MCF 10A (cell line): ENCODE results near the gene CASP9. TPM values are rescaled to one million over a fixed set of nuclear protein-coding genes. Genes with fewer than 3 reads are reported as not detected.
"Not testable (repeated sequence)": the region's sequence is repeated elsewhere in the genome, so short reads cannot be mapped to it uniquely, and the experiment has no call there.

Experiments
- BruUV-seq: library from RNA; stranded (reverse); fragments of 400-500 nt; replicated peaks from 2 replicates; lab custom pipeline; 2021; lab: Mats Ljungman, UMichigan
- CTCF ChIA-PET: fragments of 300-600 bp; sonication (Branson Sonifier 250); formaldehyde crosslinking; extraction: SDS; loops from one replicate; lab custom pipeline; 2021; ENCODE audit warnings: antibody characterized with exemption, inconsistent platforms; lab: Yijun Ruan, JAX
- POLR2A ChIA-PET: fragments of 300-600, 350-650 bp; sonication (Branson Sonifier 250); formaldehyde crosslinking; extraction: SDS; loops from one replicate; lab custom pipeline; 2020; ENCODE audit warnings: antibody characterized with exemption, inconsistent platforms; lab: Yijun Ruan, JAX
- DNase-seq: peaks from one replicate; pipeline ENCODE4 v3.0.0-alpha.2; 2018; ENCODE audit not compliant: unreplicated experiment
- H3K27ac Mint-ChIP-seq: one replicate; pipeline ENCODE4 v1.8.0; 2022; ENCODE audit warnings: mild to moderate bottlenecking, low read depth, mixed read lengths; ENCODE audit not compliant: unreplicated experiment
- H3K27me3 Mint-ChIP-seq: one replicate; pipeline ENCODE4 v1.8.0; 2022; ENCODE audit warnings: mixed read lengths; ENCODE audit not compliant: insufficient read depth, unreplicated experiment
- H3K36me3 Mint-ChIP-seq: one replicate; pipeline ENCODE4 v1.8.0; 2022; ENCODE audit warnings: mild to moderate bottlenecking, moderate library complexity, mixed read lengths; ENCODE audit not compliant: insufficient read depth, unreplicated experiment
- H3K4me1 Mint-ChIP-seq: one replicate; pipeline ENCODE4 v1.8.0; 2022; ENCODE audit warnings: mixed read lengths; ENCODE audit not compliant: insufficient read depth, unreplicated experiment
- H3K4me3 Mint-ChIP-seq: one replicate; pipeline ENCODE4 v1.8.0; 2022; ENCODE audit warnings: mild to moderate bottlenecking, moderate library complexity, mixed read lengths; ENCODE audit not compliant: unreplicated experiment
- H3K9me3 Mint-ChIP-seq: one replicate; pipeline ENCODE4 v1.8.0; 2022; ENCODE audit warnings: mixed read lengths; ENCODE audit not compliant: unreplicated experiment
- intact Hi-C: fragments of 100-400 bp; cut with micrococcal nuclease; formaldehyde crosslinking; loops from 2 replicates; pipeline ENCODE4 v1.14.1; 2022
- total RNA-seq: library from RNA; stranded (reverse); gene quantifications from 2 replicates; pipeline ENCODE4 v1.2.3, GENCODE V29; 2022
- TF ChIP-seq, protein P1 (sequence below): fragments of 200-600 bp; IDR thresholded peaks from one replicate; pipeline ENCODE4 v1.8.0; 2022; ENCODE audit warnings: antibody characterized with exemption, mild to moderate bottlenecking; ENCODE audit not compliant: unreplicated experiment

Gene CASP9
- total RNA-seq, 1 experiment from 2014 or later, result 8.9 TPM

DNA sequence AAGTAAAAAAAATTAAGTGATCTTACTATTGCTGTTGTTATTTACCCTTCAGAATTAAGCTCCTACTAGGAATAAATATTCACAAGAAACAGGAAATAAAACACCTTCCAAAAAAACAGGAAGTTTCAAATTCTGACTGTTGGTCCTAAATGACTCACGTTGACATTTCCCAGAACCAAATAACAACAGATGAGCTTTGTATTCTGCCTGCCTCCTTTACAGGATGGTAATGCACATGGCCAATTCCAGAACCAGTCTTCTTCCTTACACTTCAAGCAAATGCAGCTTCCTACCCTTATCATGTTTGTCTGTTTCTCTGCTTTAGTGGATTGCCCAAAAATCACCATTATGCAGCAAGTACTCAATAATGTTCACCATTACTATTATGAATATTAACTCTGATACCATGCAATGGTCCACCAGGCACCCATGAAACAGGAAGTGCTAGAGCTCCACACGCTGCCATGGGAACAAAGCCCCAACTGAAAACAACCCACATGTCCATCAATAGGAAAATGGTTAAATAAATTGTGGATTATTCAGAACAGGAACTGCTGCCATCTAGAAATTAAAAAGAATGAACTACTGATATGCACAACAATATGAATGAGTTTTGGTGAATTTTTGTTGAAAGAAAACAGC, 8.9 kb downstream of the CASP9 start:
- POLR2A ChIA-PET, result interaction anchor here (1.7 kb wide), 1 partner anchor 11 kb away, joined by 5 read pairs; the partner anchor contains the start of gene DNAJC16
- Mint-ChIP-seq H3K36me3 (peaks cover 21% of the 10 kb centered on the region), H3K27ac (no peak overlapping the region), H3K27me3 (no peaks in the 10 kb centered on the region), H3K9me3 (no peaks in the 10 kb centered on the region), H3K4me1 (peaks cover 8% of the 10 kb centered on the region), H3K4me3 (no peak overlapping the region)
- intact Hi-C loops, result no loop called here
- TF ChIP-seq, protein P1, sequence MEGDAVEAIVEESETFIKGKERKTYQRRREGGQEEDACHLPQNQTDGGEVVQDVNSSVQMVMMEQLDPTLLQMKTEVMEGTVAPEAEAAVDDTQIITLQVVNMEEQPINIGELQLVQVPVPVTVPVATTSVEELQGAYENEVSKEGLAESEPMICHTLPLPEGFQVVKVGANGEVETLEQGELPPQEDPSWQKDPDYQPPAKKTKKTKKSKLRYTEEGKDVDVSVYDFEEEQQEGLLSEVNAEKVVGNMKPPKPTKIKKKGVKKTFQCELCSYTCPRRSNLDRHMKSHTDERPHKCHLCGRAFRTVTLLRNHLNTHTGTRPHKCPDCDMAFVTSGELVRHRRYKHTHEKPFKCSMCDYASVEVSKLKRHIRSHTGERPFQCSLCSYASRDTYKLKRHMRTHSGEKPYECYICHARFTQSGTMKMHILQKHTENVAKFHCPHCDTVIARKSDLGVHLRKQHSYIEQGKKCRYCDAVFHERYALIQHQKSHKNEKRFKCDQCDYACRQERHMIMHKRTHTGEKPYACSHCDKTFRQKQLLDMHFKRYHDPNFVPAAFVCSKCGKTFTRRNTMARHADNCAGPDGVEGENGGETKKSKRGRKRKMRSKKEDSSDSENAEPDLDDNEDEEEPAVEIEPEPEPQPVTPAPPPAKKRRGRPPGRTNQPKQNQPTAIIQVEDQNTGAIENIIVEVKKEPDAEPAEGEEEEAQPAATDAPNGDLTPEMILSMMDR, result no peak
- BruUV-seq, result no TSS peak
- CTCF ChIA-PET, result no interaction called here
- no peak for DNase-seq

DNA sequence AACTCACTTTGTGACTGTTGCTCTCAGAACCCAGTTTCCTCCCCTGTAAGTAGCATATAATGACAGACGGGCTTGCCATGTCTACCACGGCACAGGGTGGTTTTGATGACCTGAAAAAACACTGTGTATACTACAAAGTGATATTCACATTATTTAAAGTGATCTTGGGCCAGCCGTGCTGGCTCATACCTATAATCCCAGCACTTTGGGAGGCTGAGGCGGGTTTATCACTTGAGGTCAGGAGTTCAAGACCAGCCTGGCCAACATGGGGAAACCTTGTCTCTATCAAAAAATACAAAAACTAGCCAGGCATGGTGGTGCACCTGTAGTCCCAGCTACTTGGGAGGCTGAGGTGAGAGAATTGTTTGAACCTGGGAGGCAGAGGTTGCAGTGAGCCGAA, 9.5 kb downstream of the CASP9 start:
- intact Hi-C loops, H3K27me3 Mint-ChIP-seq, H3K9me3 Mint-ChIP-seq, DNase-seq, H3K4me1 Mint-ChIP-seq, BruUV-seq, H3K27ac Mint-ChIP-seq, H3K4me3 Mint-ChIP-seq: not testable (repeated sequence)
- ChIA-PET CTCF (interaction anchor here (1.2 kb wide), 1 partner anchor 14 kb away, joined by 4 read pairs; no protein-coding TSS in a partner anchor), POLR2A (interaction anchor here (1.7 kb wide), 1 partner anchor 12 kb away, joined by 5 read pairs; the partner anchor contains the start of gene DNAJC16)
- H3K36me3 Mint-ChIP-seq, result peaks cover 21% of the 10 kb centered on the region

DNA sequence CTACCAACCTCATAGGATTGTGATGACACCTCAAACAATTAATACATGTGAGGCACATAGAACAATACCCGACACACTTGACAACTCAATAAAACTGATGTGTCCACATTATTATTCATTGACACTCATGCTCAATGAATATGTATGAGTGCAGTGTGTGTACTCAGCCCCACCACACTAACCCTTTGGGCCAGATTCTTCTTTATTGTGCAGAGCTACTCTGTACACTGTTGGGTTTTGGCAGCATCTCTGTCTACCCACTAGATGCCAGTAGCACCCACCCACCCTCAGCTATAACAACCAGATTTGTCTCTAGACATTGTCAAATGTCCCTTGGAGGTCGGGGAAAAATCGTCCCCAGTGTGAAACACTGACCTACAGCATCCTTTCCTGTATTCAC, 10.1 kb downstream of the CASP9 start:
- H3K36me3 Mint-ChIP-seq, result peaks cover 21% of the 10 kb centered on the region
- no peak overlapping the region for H3K4me3 Mint-ChIP-seq
- peaks cover 8% of the 10 kb centered on the region for H3K4me1 Mint-ChIP-seq
- intact Hi-C loops, result no loop called here
- TF ChIP-seq, protein P1, result no peak
- H3K27me3 Mint-ChIP-seq, result no peaks in the 10 kb centered on the region
- BruUV-seq, result no TSS peak
- ChIA-PET CTCF (interaction anchor here (0.7 to 1.2 kb wide), 2 partner anchors 14 to 414 kb away, joined by 3 to 4 read pairs; no protein-coding TSS in a partner anchor), POLR2A (interaction anchor here (1.7 kb wide), 1 partner anchor 13 kb away, joined by 5 read pairs; the partner anchor contains the start of gene DNAJC16)
- no peaks in the 10 kb centered on the region for H3K9me3 Mint-ChIP-seq
- no peak overlapping the region for H3K27ac Mint-ChIP-seq
- DNase-seq, result no peak

DNA sequence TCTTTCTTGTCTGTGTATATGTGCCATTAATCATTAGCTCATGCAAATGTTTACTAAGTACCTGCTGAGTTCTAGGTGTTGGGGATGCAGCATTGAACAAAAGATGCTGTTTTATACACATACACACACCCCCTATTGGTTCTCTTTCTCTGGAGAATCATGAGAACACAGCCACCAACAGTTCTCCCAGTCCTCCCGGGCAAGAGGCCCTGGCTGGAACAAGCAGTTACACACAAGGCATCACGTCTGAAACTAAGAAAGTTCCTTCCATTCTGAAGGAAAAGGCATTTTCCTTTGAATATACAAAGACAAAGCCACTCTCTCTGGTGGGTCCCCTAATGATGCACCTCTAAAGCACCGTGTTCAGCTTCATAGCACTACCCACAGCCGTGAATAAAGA, 10.8 kb downstream of the CASP9 start:
- DNase-seq, result no peak
- peaks cover 18% of the 10 kb centered on the region for H3K36me3 Mint-ChIP-seq
- H3K27ac Mint-ChIP-seq, result no peak overlapping the region
- TF ChIP-seq, protein P1, result no peak
- no peak overlapping the region for H3K4me3 Mint-ChIP-seq
- ChIA-PET POLR2A (no interaction called here), CTCF (interaction anchor here (0.7 to 1.0 kb wide), 2 partner anchors 12 to 413 kb away, joined by 3 to 4 read pairs; no protein-coding TSS in a partner anchor)
- H3K4me1 Mint-ChIP-seq, result peaks cover 8% of the 10 kb centered on the region
- H3K27me3 Mint-ChIP-seq, result no peaks in the 10 kb centered on the region
- no TSS peak for BruUV-seq
- intact Hi-C loops, result no loop called here
- H3K9me3 Mint-ChIP-seq, result no peaks in the 10 kb centered on the region
